ENCODE results near the gene SPATA22. TPM values are rescaled to one million over a fixed set of nuclear protein-coding genes. Genes with fewer than 3 reads are reported as not detected.

Gene SPATA22
- total and polyA plus RNA-seq, 8 donors = 0.09 to 0.46 TPM; not detected in 6

- FAIRE-seq = no peak
- DNase-seq = no peak
- Histone ChIP-seq H3K4me1 (no peaks in the 10 kb centered on the region), H3K27me3 (no peaks in the 10 kb centered on the region), H3K36me3 (no peaks in the 10 kb centered on the region), H3K4me3 (no peak overlapping the region), H3K27ac (no peak overlapping the region), H3K9me3 (no peaks in the 10 kb centered on the region)
- intact Hi-C loops (cut with DNase I) = no loop called here
- no peak for TF ChIP-seq CTCF (IDR thresholded peaks at IDR 0.05)
- ATAC-seq = no peak
- WGBS, 2 donors = 71 to 75% methylated on average over 5 of the region's 5 CpGs
Measured at GRCh38 chr17:3501344-3501743, 29.7 kb upstream of the SPATA22 start.

GRCh38 chr17:3497101-3497500 is 25.5 kb upstream of the SPATA22 start:
- Histone ChIP-seq H3K27ac (no peak overlapping the region), H3K36me3 (no peaks in the 10 kb centered on the region), H3K4me3 (no peak overlapping the region), H3K27me3 (no peaks in the 10 kb centered on the region), H3K4me1 (no peaks in the 10 kb centered on the region), H3K9me3 (no peaks in the 10 kb centered on the region)
- TF ChIP-seq CTCF (IDR thresholded peaks at IDR 0.05) = no peak
- ATAC-seq (no peak), FAIRE-seq (no peak), DNase-seq (no peak)
- 61 to 66% methylated on average over 7 of the region's 7 CpGs for WGBS, 2 donors
- intact Hi-C loops (cut with DNase I) = no loop called here

- FAIRE-seq (no peak), ATAC-seq (peak; percentile 68 to 92 (median 86)), DNase-seq (peak in 4 of 6 donors; percentile 27 to 53 (median 31))
- H3K27me3 ChIP-seq = no peaks in the 10 kb centered on the region
- no peaks in the 10 kb centered on the region for H3K9me3 ChIP-seq
- intact Hi-C loops (cut with DNase I) = no loop called here
- no peak overlapping the region for H3K4me3 ChIP-seq
- 29 to 30% methylated on average over 8 of the region's 8 CpGs for WGBS, 2 donors
- no peak for TF ChIP-seq CTCF (IDR thresholded peaks at IDR 0.05)
- no peaks in the 10 kb centered on the region for H3K4me1 ChIP-seq
- no peaks in the 10 kb centered on the region for H3K36me3 ChIP-seq
- no peak overlapping the region for H3K27ac ChIP-seq
Measured at GRCh38 chr17:3485481-3486068, 14.0 kb upstream of the SPATA22 start.

GRCh38 chr17:3482852-3483251 is 11.2 kb upstream of the SPATA22 start:
- ATAC-seq = no peak
- Histone ChIP-seq H3K36me3 (no peaks in the 10 kb centered on the region), H3K4me1 (peaks cover 0 to 4% (median 0%) of the 10 kb centered on the region in 3 donors), H3K27me3 (no peaks in the 10 kb centered on the region), H3K27ac (no peak overlapping the region), H3K4me3 (no peak overlapping the region), H3K9me3 (no peaks in the 10 kb centered on the region)
- no peak for DNase-seq
- 80 to 82% methylated on average over 3 of the region's 3 CpGs for WGBS, 2 donors
- TF ChIP-seq CTCF (IDR thresholded peaks at IDR 0.05) = no peak
- no peak for FAIRE-seq
- intact Hi-C loops (cut with DNase I) = no loop called here

- intact Hi-C loops (cut with DNase I) = no loop called here
- Histone ChIP-seq H3K36me3 (no peaks in the 10 kb centered on the region), H3K27ac (no peak overlapping the region), H3K4me1 (peaks cover 0 to 4% (median 2%) of the 10 kb centered on the region in 3 donors), H3K9me3 (no peaks in the 10 kb centered on the region), H3K4me3 (no peak overlapping the region), H3K27me3 (no peaks in the 10 kb centered on the region)
- ATAC-seq (no peak), DNase-seq (no peak), FAIRE-seq (no peak)
- TF ChIP-seq CTCF (IDR thresholded peaks at IDR 0.05) = no peak
- 83 to 88% methylated on average over 3 of the region's 3 CpGs for WGBS, 2 donors
Measured at GRCh38 chr17:3479988-3480387, 8.4 kb upstream of the SPATA22 start.

Data from pancreas (tissue), 10 donors.